ENCODE measurements around the gene REG1A.

DNA sequence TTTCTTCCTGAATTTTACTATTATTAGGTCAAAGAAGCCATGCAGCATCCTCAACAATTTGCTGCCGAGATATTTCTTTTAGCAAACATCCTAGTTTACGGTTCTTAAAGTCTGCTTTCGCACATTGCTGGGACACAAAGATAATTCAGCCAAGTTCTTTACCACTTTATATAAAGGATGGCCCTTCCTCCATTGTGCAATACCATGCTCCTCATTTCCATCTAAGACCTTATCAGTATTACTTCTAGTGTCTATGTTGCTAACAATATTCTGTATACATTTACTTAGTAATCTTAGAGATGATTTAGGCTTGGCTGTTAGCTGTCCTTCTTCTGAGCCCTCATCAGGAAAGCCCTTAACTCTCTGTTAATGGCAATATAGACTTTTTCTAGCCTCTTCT, 8.0 kb upstream of the REG1A start:
- TF ChIP-seq, protein P1, sequence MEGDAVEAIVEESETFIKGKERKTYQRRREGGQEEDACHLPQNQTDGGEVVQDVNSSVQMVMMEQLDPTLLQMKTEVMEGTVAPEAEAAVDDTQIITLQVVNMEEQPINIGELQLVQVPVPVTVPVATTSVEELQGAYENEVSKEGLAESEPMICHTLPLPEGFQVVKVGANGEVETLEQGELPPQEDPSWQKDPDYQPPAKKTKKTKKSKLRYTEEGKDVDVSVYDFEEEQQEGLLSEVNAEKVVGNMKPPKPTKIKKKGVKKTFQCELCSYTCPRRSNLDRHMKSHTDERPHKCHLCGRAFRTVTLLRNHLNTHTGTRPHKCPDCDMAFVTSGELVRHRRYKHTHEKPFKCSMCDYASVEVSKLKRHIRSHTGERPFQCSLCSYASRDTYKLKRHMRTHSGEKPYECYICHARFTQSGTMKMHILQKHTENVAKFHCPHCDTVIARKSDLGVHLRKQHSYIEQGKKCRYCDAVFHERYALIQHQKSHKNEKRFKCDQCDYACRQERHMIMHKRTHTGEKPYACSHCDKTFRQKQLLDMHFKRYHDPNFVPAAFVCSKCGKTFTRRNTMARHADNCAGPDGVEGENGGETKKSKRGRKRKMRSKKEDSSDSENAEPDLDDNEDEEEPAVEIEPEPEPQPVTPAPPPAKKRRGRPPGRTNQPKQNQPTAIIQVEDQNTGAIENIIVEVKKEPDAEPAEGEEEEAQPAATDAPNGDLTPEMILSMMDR (IDR thresholded peaks at IDR 0.05; ENCODE audit: low read depth, low read length) = no peak
- TF ChIP-seq POLR2A (IDR thresholded peaks at IDR 0.05; ENCODE audit: extremely low read depth, insufficient read length) (no peak), MYC (IDR thresholded peaks at IDR 0.05; ENCODE audit: low read depth, low read length) (no peak)
